GM19193 (cell line): ENCODE measurements around the gene MCL1.

Experiments used
- POLR2A ChIP-seq: IDR thresholded peaks from 4 replicates; pipeline ENCODE4 v1.6.1; 2011; ENCODE audit not compliant: insufficient read depth, insufficient read length; ENCODE audit errors: extremely low read depth

Gene MCL1

GRCh38 chr1:150551784-150552127, 27.7 kb downstream of the MCL1 start:
- TF ChIP-seq POLR2A: no peak

DNA sequence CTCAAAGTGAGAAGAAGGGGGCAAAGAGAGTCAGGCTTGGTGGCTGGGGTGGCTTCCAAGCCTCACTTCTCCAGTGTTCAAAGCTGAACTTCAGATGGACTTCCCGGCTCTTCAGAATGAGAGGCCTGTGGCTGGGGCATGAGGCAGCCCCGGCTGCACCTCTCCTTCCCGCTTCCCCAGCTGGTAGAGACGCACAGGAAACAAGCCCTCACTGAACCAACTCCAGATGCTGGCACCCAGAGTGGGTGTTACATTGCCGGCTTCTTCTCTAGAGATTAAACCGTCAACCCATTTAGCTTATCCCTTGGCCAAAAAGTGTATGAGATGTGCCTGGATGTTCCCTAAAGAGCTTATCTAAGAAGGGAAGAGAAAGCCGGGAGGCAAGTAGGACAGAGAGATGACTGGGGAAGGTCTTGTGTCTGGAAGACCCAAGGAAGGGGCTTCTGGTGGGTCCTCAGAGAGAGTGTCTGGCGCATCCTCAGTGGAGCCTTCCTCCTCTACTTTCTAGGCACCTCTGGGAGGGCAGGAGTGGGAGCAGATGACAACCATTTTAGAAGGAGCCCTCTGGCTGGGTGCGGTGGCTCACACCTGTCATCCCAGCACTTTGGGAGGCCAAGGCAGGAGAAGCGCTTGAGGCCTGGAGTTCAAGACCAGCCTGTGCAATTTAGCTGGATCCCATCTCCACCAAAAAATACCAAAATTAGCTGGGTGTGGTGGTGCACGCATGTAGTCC, 28.2 kb downstream of the MCL1 start:
- no peak for TF ChIP-seq POLR2A

GRCh38 chr1:150550222-150551050, 29.0 kb downstream of the MCL1 start:
- no peak for TF ChIP-seq POLR2A

DNA sequence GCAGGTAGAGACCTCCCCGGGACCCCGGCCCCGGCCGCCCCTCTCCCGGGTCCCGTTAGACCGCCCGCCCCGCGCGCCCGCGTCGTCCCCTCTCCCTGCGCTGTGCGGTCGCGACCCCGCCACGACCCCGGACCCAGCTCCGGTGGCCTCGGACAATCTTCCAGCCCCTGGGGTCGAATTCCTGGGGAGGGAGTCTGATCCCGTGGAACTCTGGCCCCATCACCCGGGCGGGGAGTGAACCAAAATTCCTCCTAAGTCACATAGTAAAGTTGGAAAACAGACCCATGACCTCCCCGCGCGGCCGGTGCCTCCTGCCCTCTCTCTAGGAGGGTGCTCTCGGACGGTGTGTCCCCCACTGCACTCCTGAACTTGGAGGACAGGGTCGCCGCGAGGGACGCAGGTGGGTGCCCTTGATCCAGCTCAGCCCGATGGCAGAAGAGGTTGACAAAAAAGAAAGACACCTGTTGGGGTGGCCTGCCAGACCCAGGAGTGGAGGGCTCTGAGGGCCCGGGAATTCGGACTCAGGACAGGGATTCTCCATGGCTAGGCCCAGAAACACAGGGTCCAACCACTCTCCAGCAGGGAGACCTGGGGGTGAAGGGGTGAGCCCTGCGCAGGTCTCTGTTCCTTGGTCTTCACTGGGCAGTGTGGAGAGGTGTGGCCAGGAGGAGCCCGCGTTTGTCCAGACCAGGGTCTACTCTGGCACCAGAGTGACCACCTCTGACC, 29.8 kb downstream of the MCL1 start:
- no peak for TF ChIP-seq POLR2A

DNA sequence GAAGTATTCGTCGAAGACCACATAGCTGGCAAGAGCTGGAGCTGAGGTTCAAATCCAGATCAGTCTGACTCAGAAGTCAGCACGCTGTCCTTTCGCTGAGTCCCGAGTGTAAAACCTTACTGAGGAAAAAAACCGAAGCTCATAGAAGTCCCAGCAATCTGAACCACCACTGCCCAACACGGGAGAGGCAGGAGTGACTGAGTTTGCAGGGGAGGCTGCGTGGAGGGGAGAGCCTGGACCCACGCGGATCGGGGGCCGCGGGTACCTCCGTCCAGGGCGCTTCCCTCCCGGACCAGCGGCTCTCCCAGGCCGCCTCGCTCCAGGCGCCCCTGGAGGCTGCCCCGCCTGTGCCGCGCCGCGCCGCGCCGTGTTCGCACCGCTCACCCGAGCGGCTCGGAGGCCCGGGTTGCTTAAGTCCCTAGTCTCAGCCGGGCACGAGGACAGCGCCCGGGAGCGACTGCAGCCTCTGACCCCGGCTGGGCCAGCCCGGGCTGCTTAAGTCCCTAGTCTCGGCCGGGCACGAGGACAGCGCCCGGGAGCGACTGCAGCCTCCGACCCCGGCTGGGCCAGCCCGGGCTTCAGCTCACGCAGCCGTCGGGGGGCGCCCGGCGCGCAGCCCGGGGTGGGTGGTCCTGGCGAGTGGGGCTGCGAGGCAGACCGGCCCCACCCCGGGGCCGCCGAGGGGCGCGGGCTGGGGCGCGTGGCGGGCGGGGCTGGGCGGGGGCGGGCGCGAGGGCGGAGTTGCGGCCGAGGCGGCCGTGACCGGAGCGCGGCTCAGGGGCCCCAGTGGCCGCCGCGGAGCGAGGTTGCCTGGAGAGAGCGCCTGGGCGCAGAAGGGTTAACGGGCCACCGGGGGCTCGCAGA, 30.5 kb downstream of the MCL1 start, which contains the start of gene ADAMTSL4:
TSS of gene ADAMTSL4 (plus strand) at position 777 of the 864 bp plus-strand sequence. CDS start 2,881 bp downstream, outside the sequence.
- TF ChIP-seq POLR2A: no peak

- TF ChIP-seq POLR2A: no peak
These were observed 31.1 kb downstream of the MCL1 start for GRCh38 chr1:150548324-150548631.

DNA sequence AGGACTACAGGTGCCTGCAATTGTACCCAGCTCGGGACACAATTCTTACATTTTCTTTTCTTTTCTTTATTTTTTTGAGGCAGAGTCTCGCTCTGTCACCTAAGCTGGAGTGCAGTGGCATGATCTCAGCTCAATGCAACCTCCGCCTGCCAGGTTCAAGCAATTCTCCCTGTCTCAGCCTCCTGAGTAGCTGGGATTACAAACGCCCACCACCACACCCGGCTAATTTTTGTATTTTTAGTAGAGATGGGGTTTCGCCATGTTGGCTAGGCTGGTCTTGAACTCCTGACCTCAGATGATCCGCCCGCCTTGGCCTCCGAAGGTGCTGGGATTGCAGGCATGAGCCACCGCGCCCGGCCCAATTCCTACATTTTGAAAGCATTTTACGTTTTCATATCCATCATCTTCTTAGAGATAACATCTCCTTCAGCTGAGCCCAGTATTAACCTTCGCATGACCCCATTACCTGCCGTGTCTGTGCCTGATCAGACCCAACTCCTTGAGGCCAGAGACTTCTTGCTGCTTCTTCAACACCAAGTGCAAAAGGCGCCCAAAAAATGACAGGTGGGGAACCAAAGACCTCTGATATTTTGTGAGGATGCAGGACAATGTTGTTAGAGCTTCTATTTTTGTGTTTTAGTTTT, 33.0 kb downstream of the MCL1 start:
- no peak for TF ChIP-seq POLR2A

DNA sequence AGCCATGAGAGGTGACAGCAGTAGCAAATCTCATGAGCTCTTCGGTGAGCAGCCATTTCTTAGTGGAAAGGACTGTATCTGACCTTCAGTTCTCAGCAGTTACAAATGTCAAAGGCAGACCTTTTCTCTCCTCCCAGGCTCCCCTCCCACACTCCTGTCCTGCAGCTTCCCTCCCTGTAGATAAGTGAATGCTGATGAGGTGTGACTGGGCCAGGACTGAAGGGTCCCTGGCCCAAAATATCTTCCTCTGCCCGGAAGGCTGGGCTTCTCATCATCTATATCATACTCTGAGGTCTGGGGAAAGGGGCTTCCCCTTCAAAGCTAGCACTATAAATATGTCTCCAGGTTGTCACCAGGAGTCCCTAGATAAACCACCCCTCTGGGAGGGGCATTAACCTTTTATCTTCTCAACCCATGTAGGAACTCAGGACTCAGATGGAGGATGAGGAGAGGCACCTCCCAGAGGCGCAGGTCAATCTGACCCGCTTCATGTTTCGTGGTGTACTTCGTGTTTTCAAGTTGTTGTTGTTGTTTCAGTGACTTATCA, 33.9 kb downstream of the MCL1 start:
- no peak for TF ChIP-seq POLR2A

DNA sequence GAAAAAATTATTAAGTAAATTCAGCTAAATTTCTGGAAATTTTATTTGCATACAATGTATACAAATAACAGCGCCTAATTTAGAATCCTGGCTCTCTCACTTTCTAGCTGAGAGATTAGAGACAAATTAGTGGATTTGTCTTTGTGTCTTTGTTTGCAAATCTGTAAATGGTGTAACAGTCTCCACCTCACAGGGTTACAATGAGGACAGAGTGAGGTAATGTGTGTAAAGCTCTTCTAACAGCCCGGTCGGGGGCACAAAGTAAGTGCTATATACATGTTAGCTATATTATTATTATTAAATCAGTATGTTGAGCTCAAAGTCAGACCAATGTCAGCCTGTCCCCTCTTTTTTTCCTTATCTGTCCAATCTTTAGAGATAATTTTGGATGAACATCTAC, 35.2 kb downstream of the MCL1 start:
- TF ChIP-seq POLR2A: no peak

GRCh38 chr1:150543500-150544143, 35.8 kb downstream of the MCL1 start:
- TF ChIP-seq POLR2A: no peak

GRCh38 chr1:150537732-150538684, 41.4 kb downstream of the MCL1 start:
- no peak for TF ChIP-seq POLR2A
